ENCODE results near the gene BABAM2.

BABAM2 gene

GRCh38 chr2:28004086-28004485, 113.6 kb downstream of the BABAM2 start:
- H3K4me1 ChIP-seq (ENCODE audit: control insufficient read depth, insufficient read depth, low read length) = no peaks in the 10 kb centered on the region; the same call in 1 of the 2 replicates
- CTCF ChIA-PET = interaction anchor here (0.7 kb wide), 1 partner anchor 19 kb away, joined by 6 read pairs; no protein-coding TSS in a partner anchor
- no peak for TF ChIP-seq PATZ1 (tag by site-specific recombination; IDR thresholded peaks at IDR 0.05)
- TF ChIP-seq ZNF518A (tag by site-specific recombination; conservative IDR thresholded peaks at IDR 0.05; ENCODE audit: low read depth) = no peak
- TF ChIP-seq GLIS1 (tag by site-specific recombination; IDR thresholded peaks at IDR 0.05) = no peak
- no peak for TF ChIP-seq ZXDB (tag by site-specific recombination; IDR thresholded peaks at IDR 0.05)
- no peak for TF ChIP-seq ZBTB7A (tag by site-specific recombination; IDR thresholded peaks at IDR 0.05; ENCODE audit: low read depth)
- H3K36me3 ChIP-seq (ENCODE audit: control insufficient read depth in 2 of 2, insufficient read depth in 1 of 2, low read length in 2 of 2) = no peaks in the 10 kb centered on the region
- H3K27ac ChIP-seq (ENCODE audit: extremely low read depth, low read depth, low read length) = no peak overlapping the region
- H3K4me3 ChIP-seq (ENCODE audit: low read depth, low read length) = no peak overlapping the region
- POLR2A ChIA-PET = interaction anchor here (0.7 kb wide), 2 partner anchors 16 to 866 kb away, joined by 3 read pairs; no protein-coding TSS in a partner anchor
- no peaks in the 10 kb centered on the region for H3K9me3 ChIP-seq (ENCODE audit: control insufficient read depth, insufficient read depth, low read depth, low read length)

- Histone ChIP-seq H3K9me3 (ENCODE audit: control insufficient read depth, insufficient read depth, low read depth, low read length) (no peaks in the 10 kb centered on the region), H3K4me1 (ENCODE audit: control insufficient read depth, insufficient read depth, low read length) (no peaks in the 10 kb centered on the region), H3K27ac (ENCODE audit: extremely low read depth, low read depth, low read length) (no peak overlapping the region), H3K4me3 (ENCODE audit: low read depth, low read length) (no peak overlapping the region), H3K36me3 (ENCODE audit: control insufficient read depth in 2 of 2, insufficient read depth in 1 of 2, low read length in 2 of 2) (no peaks in the 10 kb centered on the region)
- TF ChIP-seq ZNF433 (tag by site-specific recombination; IDR thresholded peaks at IDR 0.05; ENCODE audit: low read depth) (no peak), PBX3 (CRISPR knock-in tag; IDR thresholded peaks at IDR 0.05) (no peak), ZNF785 (tag by site-specific recombination; IDR thresholded peaks at IDR 0.05) (no peak), ZNF776 (tag by site-specific recombination; IDR thresholded peaks at IDR 0.05; ENCODE audit: borderline replicate concordance) (no peak), ZNF571 (tag by site-specific recombination; IDR thresholded peaks at IDR 0.05) (no peak)
- ChIA-PET CTCF (interaction anchor here (0.6 to 1.0 kb wide), 2 partner anchors 254 to 285 kb away, joined by 3 to 4 read pairs; no protein-coding TSS in a partner anchor), POLR2A (no interaction called here)
Observed at GRCh38 chr2:28009732-28010131, 119.2 kb downstream of the BABAM2 start.

GRCh38 chr2:28011322-28011737, 120.8 kb downstream of the BABAM2 start:
- TF ChIP-seq RBAK (tag by site-specific recombination; IDR thresholded peaks at IDR 0.05) = no peak
- no peak for TF ChIP-seq ZSCAN18 (tag by site-specific recombination; IDR thresholded peaks at IDR 0.05)
- no peak for TF ChIP-seq GLIS2 (tag by site-specific recombination; IDR thresholded peaks at IDR 0.05)
- TF ChIP-seq ZNF184 (tag by site-specific recombination; IDR thresholded peaks at IDR 0.05) = no peak
- TF ChIP-seq ZNF211 (tag by site-specific recombination; IDR thresholded peaks at IDR 0.05; ENCODE audit: low read depth) = no peak
- TF ChIP-seq KLF17 (tag by site-specific recombination; IDR thresholded peaks at IDR 0.05) = no peak
- no peak for TF ChIP-seq ZNF600 (tag by site-specific recombination; IDR thresholded peaks at IDR 0.05)
- no peak for TF ChIP-seq ZNF23 (tag by site-specific recombination; IDR thresholded peaks at IDR 0.05; ENCODE audit: borderline replicate concordance)
- no peak for TF ChIP-seq ZNF843 (tag by site-specific recombination; IDR thresholded peaks at IDR 0.05)
- no peak overlapping the region for H3K4me3 ChIP-seq (ENCODE audit: low read depth, low read length)
- POLR2A ChIA-PET = no interaction called here
- H3K9me3 ChIP-seq (ENCODE audit: control insufficient read depth, insufficient read depth, low read depth, low read length) = no peaks in the 10 kb centered on the region
- CTCF ChIA-PET = interaction anchor here (0.9 kb wide), 1 partner anchor 8 kb away, joined by 3 read pairs; no protein-coding TSS in a partner anchor
- no peaks in the 10 kb centered on the region for H3K4me1 ChIP-seq (ENCODE audit: control insufficient read depth, insufficient read depth, low read length)
- no peak overlapping the region for H3K27ac ChIP-seq (ENCODE audit: extremely low read depth, low read depth, low read length)
- no peaks in the 10 kb centered on the region for H3K36me3 ChIP-seq (ENCODE audit: control insufficient read depth in 2 of 2, insufficient read depth in 1 of 2, low read length in 2 of 2)
